Activated CD8-positive, alpha-beta memory T cell treated with anti-CD3 and anti-CD28 coated beads, Interleukin-2, amount 10 ng/mL, durations not matched to agents 7 days and 5 days (primary cell): Measurements from ENCODE around the gene PHF1. TPM values are rescaled to one million over a fixed set of nuclear protein-coding genes. Genes with fewer than 3 reads are reported as not detected.

Experiments used
- ATAC-seq: fragments of 150-1000 bp; cut with Tn5 transposase; one replicate; pipeline ENCODE4 v1.10.0; 2021; ENCODE audit warnings: moderate library complexity
- CTCF ChIA-PET: fragments of 350-600 bp; sonication (Branson Sonifier 250); formaldehyde crosslinking; loops from one replicate; lab custom pipeline; 2021; ENCODE audit warnings: antibody characterized with exemption; lab: Charles Lee
- DNase-seq: peaks from one replicate; pipeline ENCODE4 v3.0.0-alpha.2; 2020
- H3K27ac Mint-ChIP-seq: one replicate; pipeline ENCODE4 v1.8.0; 2021; ENCODE audit warnings: mild to moderate bottlenecking, mixed read lengths
- H3K27me3 Mint-ChIP-seq: one replicate; pipeline ENCODE4 v1.8.0; 2021; ENCODE audit warnings: mixed read lengths
- H3K36me3 Mint-ChIP-seq: one replicate; pipeline ENCODE4 v1.8.0; 2021; ENCODE audit warnings: mild to moderate bottlenecking, mixed read lengths
- H3K4me1 Mint-ChIP-seq: one replicate; pipeline ENCODE4 v1.8.0; 2021; ENCODE audit warnings: mixed read lengths
- H3K4me3 Mint-ChIP-seq: one replicate; pipeline ENCODE4 v1.8.0; 2021; ENCODE audit warnings: mild to moderate bottlenecking, moderate library complexity, mixed read lengths
- H3K9me3 Mint-ChIP-seq: one replicate; pipeline ENCODE4 v1.8.0; 2022; ENCODE audit warnings: low read depth, mixed read lengths
- total RNA-seq, 2 experiments: library from RNA; stranded (reverse); gene quantifications; one replicate each; pipeline ENCODE4 v1.2.3, GENCODE V29; 2021

Gene PHF1
- total RNA-seq, 2 experiments from 2014 or later, result 26.1 to 36.0 TPM

GRCh38 chr6:33433001-33433543 lies 22.3 kb downstream of the PHF1 start:
- Mint-ChIP-seq H3K36me3 (peaks cover 13% of the 10 kb centered on the region), H3K9me3 (no peaks in the 10 kb centered on the region), H3K27me3 (no peaks in the 10 kb centered on the region), H3K27ac (peak overlapping the region; percentile 28), H3K4me1 (peaks cover 47% of the 10 kb centered on the region), H3K4me3 (no peak overlapping the region)
- CTCF ChIA-PET, result no interaction called here
- DNase-seq, result no peak
- no peak for ATAC-seq

- no peak for ATAC-seq
- H3K27ac Mint-ChIP-seq, result no peak overlapping the region
- no peaks in the 10 kb centered on the region for H3K27me3 Mint-ChIP-seq
- H3K36me3 Mint-ChIP-seq, result peaks cover 17% of the 10 kb centered on the region
- CTCF ChIA-PET, result no interaction called here
- no peak for DNase-seq
- peaks cover 41% of the 10 kb centered on the region for H3K4me1 Mint-ChIP-seq
- no peaks in the 10 kb centered on the region for H3K9me3 Mint-ChIP-seq
- H3K4me3 Mint-ChIP-seq, result no peak overlapping the region
Observed at GRCh38 chr6:33433544-33434191, 22.9 kb downstream of the PHF1 start.

- Mint-ChIP-seq H3K36me3 (peaks cover 21% of the 10 kb centered on the region), H3K27me3 (no peaks in the 10 kb centered on the region), H3K27ac (no peak overlapping the region), H3K4me3 (no peak overlapping the region), H3K4me1 (peaks cover 28% of the 10 kb centered on the region), H3K9me3 (no peaks in the 10 kb centered on the region)
- ATAC-seq, result no peak
- no peak for DNase-seq
- CTCF ChIA-PET, result no interaction called here
Observed at GRCh38 chr6:33434961-33435360, 24.1 kb downstream of the PHF1 start.

- Mint-ChIP-seq H3K9me3 (no peaks in the 10 kb centered on the region), H3K4me1 (peaks cover 5% of the 10 kb centered on the region), H3K36me3 (peaks cover 23% of the 10 kb centered on the region), H3K27me3 (no peaks in the 10 kb centered on the region), H3K4me3 (no peak overlapping the region), H3K27ac (no peak overlapping the region)
- CTCF ChIA-PET, result interaction anchor here (1.3 kb wide), 1 partner anchor 12 kb away, joined by 6 read pairs; no protein-coding TSS in a partner anchor
- DNase-seq (no peak), ATAC-seq (no peak)
Observed at GRCh38 chr6:33437666-33438065, 26.9 kb downstream of the PHF1 start.

GRCh38 chr6:33438978-33439594 lies 28.3 kb downstream of the PHF1 start:
- no peak for ATAC-seq
- Mint-ChIP-seq H3K9me3 (no peaks in the 10 kb centered on the region), H3K4me1 (no peaks in the 10 kb centered on the region), H3K27me3 (no peaks in the 10 kb centered on the region), H3K27ac (peak overlapping the region; percentile 1), H3K36me3 (peaks cover 23% of the 10 kb centered on the region), H3K4me3 (no peak overlapping the region)
- CTCF ChIA-PET, result no interaction called here
- no peak for DNase-seq

- no peaks in the 10 kb centered on the region for H3K9me3 Mint-ChIP-seq
- no peak overlapping the region for H3K4me3 Mint-ChIP-seq
- no peak for DNase-seq
- peaks cover 23% of the 10 kb centered on the region for H3K36me3 Mint-ChIP-seq
- ATAC-seq, result no peak
- no peaks in the 10 kb centered on the region for H3K4me1 Mint-ChIP-seq
- H3K27me3 Mint-ChIP-seq, result no peaks in the 10 kb centered on the region
- CTCF ChIA-PET, result interaction anchor here (1.0 kb wide), 1 partner anchor 14 kb away, joined by 3 read pairs; the partner anchor contains the start of gene ZBTB9
- H3K27ac Mint-ChIP-seq, result no peak overlapping the region
Observed at GRCh38 chr6:33439956-33440648, 29.3 kb downstream of the PHF1 start.

- Mint-ChIP-seq H3K4me3 (no peak overlapping the region), H3K27me3 (no peaks in the 10 kb centered on the region), H3K4me1 (no peaks in the 10 kb centered on the region), H3K27ac (no peak overlapping the region), H3K9me3 (no peaks in the 10 kb centered on the region), H3K36me3 (peaks cover 21% of the 10 kb centered on the region)
- CTCF ChIA-PET, result interaction anchor here (1.0 kb wide), 1 partner anchor 14 kb away, joined by 3 read pairs; the partner anchor contains the start of gene ZBTB9
- no peak for DNase-seq
- ATAC-seq, result no peak
Observed at GRCh38 chr6:33440649-33441309, 30.0 kb downstream of the PHF1 start.

GRCh38 chr6:33441457-33441856 lies 30.6 kb downstream of the PHF1 start:
- no peak for DNase-seq
- Mint-ChIP-seq H3K4me3 (no peak overlapping the region), H3K27ac (no peak overlapping the region), H3K27me3 (no peaks in the 10 kb centered on the region), H3K9me3 (no peaks in the 10 kb centered on the region), H3K4me1 (no peaks in the 10 kb centered on the region), H3K36me3 (peaks cover 25% of the 10 kb centered on the region)
- no peak for ATAC-seq
- CTCF ChIA-PET, result interaction anchor here (1.1 kb wide), 1 partner anchor 10 kb away, joined by 4 read pairs; no protein-coding TSS in a partner anchor

GRCh38 chr6:33442283-33442682 lies 31.5 kb downstream of the PHF1 start:
- H3K27ac Mint-ChIP-seq, result no peak overlapping the region
- H3K9me3 Mint-ChIP-seq, result no peaks in the 10 kb centered on the region
- H3K27me3 Mint-ChIP-seq, result no peaks in the 10 kb centered on the region
- peaks cover 23% of the 10 kb centered on the region for H3K36me3 Mint-ChIP-seq
- ATAC-seq (no peak), DNase-seq (no peak)
- no peak overlapping the region for H3K4me3 Mint-ChIP-seq
- CTCF ChIA-PET, result interaction anchor here (1.1 kb wide), 1 partner anchor 11 kb away, joined by 4 read pairs; no protein-coding TSS in a partner anchor
- no peaks in the 10 kb centered on the region for H3K4me1 Mint-ChIP-seq

- H3K36me3 Mint-ChIP-seq, result peaks cover 20% of the 10 kb centered on the region
- CTCF ChIA-PET, result no interaction called here
- no peak overlapping the region for H3K4me3 Mint-ChIP-seq
- DNase-seq (no peak), ATAC-seq (no peak)
- H3K27me3 Mint-ChIP-seq, result no peaks in the 10 kb centered on the region
- no peaks in the 10 kb centered on the region for H3K4me1 Mint-ChIP-seq
- H3K9me3 Mint-ChIP-seq, result no peaks in the 10 kb centered on the region
- H3K27ac Mint-ChIP-seq, result no peak overlapping the region
Observed at GRCh38 chr6:33443025-33443424, 32.2 kb downstream of the PHF1 start.

GRCh38 chr6:33443619-33444504 lies 33.0 kb downstream of the PHF1 start:
- DNase-seq (no peak), ATAC-seq (no peak)
- Mint-ChIP-seq H3K27me3 (no peaks in the 10 kb centered on the region), H3K36me3 (peaks cover 18% of the 10 kb centered on the region), H3K9me3 (no peaks in the 10 kb centered on the region), H3K27ac (no peak overlapping the region), H3K4me1 (no peaks in the 10 kb centered on the region), H3K4me3 (no peak overlapping the region)
- CTCF ChIA-PET, result interaction anchor here (1.4 kb wide), 1 partner anchor 13 kb away, joined by 3 read pairs; no protein-coding TSS in a partner anchor

GRCh38 chr6:33445119-33445603 lies 34.3 kb downstream of the PHF1 start:
- Mint-ChIP-seq H3K27ac (no peak overlapping the region), H3K9me3 (no peaks in the 10 kb centered on the region), H3K27me3 (no peaks in the 10 kb centered on the region), H3K36me3 (peaks cover 14% of the 10 kb centered on the region), H3K4me1 (no peaks in the 10 kb centered on the region), H3K4me3 (no peak overlapping the region)
- ATAC-seq (no peak), DNase-seq (no peak)
- CTCF ChIA-PET, result interaction anchor here (1.4 kb wide), 1 partner anchor 12 kb away, joined by 3 read pairs; no protein-coding TSS in a partner anchor
